DMS79 (cell line): Measurements from ENCODE around the gene SLC41A1.

Source experiments
- DNase-seq: peaks from one replicate; lab custom pipeline; 2025; lab: John Stamatoyannopoulos, UW

Gene SLC41A1

GRCh38 chr1:205787287-205787916 lies 25.6 kb downstream of the SLC41A1 start:
- no peak for DNase-seq

DNA sequence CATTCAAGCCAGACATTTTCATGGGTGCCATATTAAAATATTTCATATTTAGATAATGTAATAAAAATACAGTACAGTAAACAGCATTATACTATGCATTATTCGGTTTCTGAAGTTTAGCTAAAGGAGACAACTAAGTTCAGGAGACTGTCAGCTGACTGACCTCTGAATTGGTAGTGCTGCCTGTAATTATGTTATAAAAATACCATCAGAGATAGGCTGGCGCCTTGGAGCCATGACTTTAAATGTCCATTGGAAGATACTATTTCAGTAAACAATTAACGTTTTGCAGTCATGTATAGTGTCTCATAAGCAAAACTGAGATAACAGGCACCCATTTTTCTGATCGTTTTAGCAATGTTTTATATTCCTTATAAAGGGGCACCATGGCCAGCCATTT lies 26.4 kb downstream of the SLC41A1 start:
- no peak for DNase-seq

GRCh38 chr1:205785446-205785845 lies 27.6 kb downstream of the SLC41A1 start:
- DNase-seq = no peak

- no peak for DNase-seq
These were observed 29.1 kb downstream of the SLC41A1 start for GRCh38 chr1:205783904-205784303.

- no peak for DNase-seq
These were observed 29.6 kb downstream of the SLC41A1 start for GRCh38 chr1:205783433-205783795.

GRCh38 chr1:205782627-205783432 lies 30.2 kb downstream of the SLC41A1 start:
- no peak for DNase-seq

GRCh38 chr1:205780335-205780734 lies 32.7 kb downstream of the SLC41A1 start:
- DNase-seq = no peak

- DNase-seq = no peak
These were observed 35.0 kb downstream of the SLC41A1 start for GRCh38 chr1:205777994-205778393.

GRCh38 chr1:205775717-205776056 lies 37.3 kb downstream of the SLC41A1 start:
- DNase-seq = no peak

- DNase-seq = peak; percentile 51
These were observed 37.8 kb downstream of the SLC41A1 start, which contains the start of gene RAB29 for GRCh38 chr1:205775015-205775716. TSS of gene RAB29 (minus strand) at chr1:205775482. CDS start at chr1:205774956, 526 bp downstream.

- DNase-seq = no peak
These were observed 38.6 kb downstream of the SLC41A1 start for GRCh38 chr1:205774198-205775014.

GRCh38 chr1:205772607-205773032 lies 40.4 kb downstream of the SLC41A1 start:
- DNase-seq = no peak

- no peak for DNase-seq
These were observed 42.4 kb downstream of the SLC41A1 start for GRCh38 chr1:205770618-205771017.

- DNase-seq = no peak
These were observed 43.2 kb downstream of the SLC41A1 start for GRCh38 chr1:205769641-205770365.

DNA sequence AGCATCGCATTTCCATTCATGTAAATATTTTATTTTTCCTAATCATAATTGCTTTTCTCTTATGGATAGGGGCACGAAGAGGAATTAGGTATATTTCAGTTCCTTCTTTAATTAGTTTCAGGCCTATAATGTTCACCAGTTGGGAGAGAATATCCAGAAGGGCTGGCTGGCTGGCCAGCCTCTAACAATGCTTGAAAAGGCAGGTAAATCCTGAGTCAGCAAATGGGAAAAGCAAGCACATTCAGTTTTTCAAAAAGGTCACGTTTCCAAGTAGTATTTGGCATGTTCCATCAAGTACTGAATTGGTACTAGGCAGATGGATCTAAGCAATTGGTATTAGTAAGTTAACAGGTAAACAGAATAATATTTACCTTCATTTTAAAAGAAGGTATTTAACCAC lies 45.8 kb downstream of the SLC41A1 start:
- DNase-seq = no peak

GRCh38 chr1:205766570-205766969 lies 46.4 kb downstream of the SLC41A1 start:
- DNase-seq = no peak

DNA sequence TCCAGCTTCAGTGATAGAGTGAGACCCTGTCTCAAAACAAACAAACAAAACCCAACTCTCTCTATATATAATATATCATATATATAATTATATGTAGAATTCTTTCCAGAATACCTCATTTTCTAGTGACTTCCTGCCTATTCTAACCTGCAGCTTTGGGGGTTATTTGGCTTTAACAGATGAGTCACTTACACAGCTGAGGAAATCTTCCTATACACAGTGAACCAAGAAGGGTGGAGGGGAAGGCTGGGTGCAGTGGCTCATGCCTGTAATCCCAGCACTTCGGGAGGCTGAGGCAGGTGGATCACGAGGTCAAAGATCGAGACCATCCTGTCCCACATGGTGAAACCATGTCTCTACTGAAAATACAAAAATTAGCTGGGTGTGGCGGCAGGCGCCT lies 47.0 kb downstream of the SLC41A1 start:
- DNase-seq = no peak

DNA sequence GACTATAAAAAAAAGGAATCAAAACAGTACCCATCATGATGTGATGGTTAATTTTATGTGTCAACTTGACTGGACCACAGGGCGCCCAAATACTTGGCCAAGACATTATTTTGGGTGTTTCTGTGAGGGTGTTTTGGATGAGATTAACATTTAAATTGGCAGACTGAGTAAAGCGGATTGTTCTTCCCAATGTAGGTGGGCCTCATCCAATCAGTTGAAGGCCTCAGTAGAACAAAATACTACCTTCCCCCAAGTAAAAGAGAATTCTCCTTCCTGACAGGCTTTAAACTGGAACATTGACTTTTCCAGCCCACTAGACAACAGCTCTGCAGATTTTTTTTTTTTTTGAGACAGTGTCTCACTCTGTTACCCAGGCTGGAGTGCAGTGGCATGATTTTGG lies 48.4 kb downstream of the SLC41A1 start:
- no peak for DNase-seq

GRCh38 chr1:205763980-205764379 lies 49.0 kb downstream of the SLC41A1 start:
- DNase-seq = no peak

GRCh38 chr1:205760606-205761005 lies 52.4 kb downstream of the SLC41A1 start:
- DNase-seq = no peak

DNA sequence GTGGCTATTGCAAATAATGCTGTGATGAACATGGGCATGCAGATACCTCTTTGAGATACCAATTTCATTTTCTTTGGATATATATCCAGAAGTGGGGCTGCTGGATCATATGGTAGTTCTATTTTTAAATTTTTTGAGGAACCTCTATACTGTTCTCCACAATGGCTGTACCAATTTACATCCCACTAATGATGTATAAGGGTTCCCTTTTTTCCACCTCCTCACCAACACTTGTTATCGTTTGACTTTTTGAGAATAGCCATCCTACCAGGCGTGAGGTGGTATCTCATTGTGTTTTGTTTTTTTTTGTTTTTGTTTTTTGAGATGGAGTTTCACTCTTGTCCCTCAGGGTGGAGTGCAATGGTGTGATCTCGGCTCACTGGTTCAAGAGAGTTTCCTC lies 56.4 kb downstream of the SLC41A1 start:
- DNase-seq = no peak

GRCh38 chr1:205754857-205755256 lies 58.1 kb downstream of the SLC41A1 start:
- no peak for DNase-seq
